RWPE1 (cell line): ENCODE measurements around the gene NINJ1.

ENCODE experiments used
- CTCF ChIA-PET: fragments of 350-600 bp; sonication (Branson Sonifier 250); formaldehyde crosslinking; extraction: SDS; loops from one replicate; lab custom pipeline; 2021; lab: Yijun Ruan, JAX
- POLR2A ChIA-PET: fragments of 400-600 bp; formaldehyde crosslinking; extraction: SDS; loops from one replicate; lab custom pipeline; 2020; ENCODE audit warnings: antibody characterized with exemption; ENCODE audit not compliant: low non-redundant PET; lab: Yijun Ruan, JAX
- DNase-seq: peaks from one replicate; pipeline ENCODE4 v3.0.0; 2012; ENCODE audit warnings: low spot score
- H3K27ac ChIP-seq: fragments of 450-650 bp; 2 replicates; pipeline ENCODE4 v1.5.1; 2017
- CTCF ChIP-seq: fragments of 450-650 bp; conservative IDR thresholded peaks from 2 replicates; pipeline ENCODE4 v1.5.1; 2017; ENCODE audit warnings: low read depth, mild to moderate bottlenecking

NINJ1 gene

GRCh38 chr9:93077811-93078210 is 56.2 kb downstream of the NINJ1 start:
- ChIA-PET CTCF (no interaction called here), POLR2A (no interaction called here)
- DNase-seq, result no peak
- TF ChIP-seq CTCF, result no peak
- H3K27ac ChIP-seq, result no peak overlapping the region

GRCh38 chr9:93077367-93077766 is 56.7 kb downstream of the NINJ1 start:
- ChIA-PET CTCF (no interaction called here), POLR2A (no interaction called here)
- H3K27ac ChIP-seq, result no peak overlapping the region
- no peak for TF ChIP-seq CTCF
- DNase-seq, result no peak

- DNase-seq, result no peak
Measured at GRCh38 chr9:93076792-93077128, 57.3 kb downstream of the NINJ1 start.

GRCh38 chr9:93076101-93076791 is 57.8 kb downstream of the NINJ1 start:
- H3K27ac ChIP-seq, result no peak overlapping the region
- TF ChIP-seq CTCF, result no peak
- no peak for DNase-seq
- ChIA-PET POLR2A (no interaction called here), CTCF (no interaction called here)

More at GRCh38 chr9:93076792-93077128, 57.3 kb downstream of the NINJ1 start:
- CTCF ChIA-PET, result no interaction called here
- H3K27ac ChIP-seq, result no peak overlapping the region
- TF ChIP-seq CTCF, result no peak
- POLR2A ChIA-PET, result no interaction called here

- no peak for DNase-seq
- no peak overlapping the region for H3K27ac ChIP-seq
- no peak for TF ChIP-seq CTCF
- ChIA-PET CTCF (interaction anchor here (1.4 kb wide), 1 partner anchor 19 kb away, joined by 4 read pairs; no protein-coding TSS in a partner anchor), POLR2A (no interaction called here)
Measured at GRCh38 chr9:93072383-93072795, 61.7 kb downstream of the NINJ1 start.
